Iris pigment epithelial cell (primary cell): Measurements from ENCODE around the gene BACH1.
"Not testable (repeated sequence)": the region's sequence is repeated elsewhere in the genome, so short reads cannot be mapped to it uniquely, and the experiment has no call there.

Experiments
- DNase-seq: peaks from one replicate; pipeline ENCODE4 v3.0.0-alpha.2; 2011; ENCODE audit warnings: low read depth

The BACH1 gene

DNA sequence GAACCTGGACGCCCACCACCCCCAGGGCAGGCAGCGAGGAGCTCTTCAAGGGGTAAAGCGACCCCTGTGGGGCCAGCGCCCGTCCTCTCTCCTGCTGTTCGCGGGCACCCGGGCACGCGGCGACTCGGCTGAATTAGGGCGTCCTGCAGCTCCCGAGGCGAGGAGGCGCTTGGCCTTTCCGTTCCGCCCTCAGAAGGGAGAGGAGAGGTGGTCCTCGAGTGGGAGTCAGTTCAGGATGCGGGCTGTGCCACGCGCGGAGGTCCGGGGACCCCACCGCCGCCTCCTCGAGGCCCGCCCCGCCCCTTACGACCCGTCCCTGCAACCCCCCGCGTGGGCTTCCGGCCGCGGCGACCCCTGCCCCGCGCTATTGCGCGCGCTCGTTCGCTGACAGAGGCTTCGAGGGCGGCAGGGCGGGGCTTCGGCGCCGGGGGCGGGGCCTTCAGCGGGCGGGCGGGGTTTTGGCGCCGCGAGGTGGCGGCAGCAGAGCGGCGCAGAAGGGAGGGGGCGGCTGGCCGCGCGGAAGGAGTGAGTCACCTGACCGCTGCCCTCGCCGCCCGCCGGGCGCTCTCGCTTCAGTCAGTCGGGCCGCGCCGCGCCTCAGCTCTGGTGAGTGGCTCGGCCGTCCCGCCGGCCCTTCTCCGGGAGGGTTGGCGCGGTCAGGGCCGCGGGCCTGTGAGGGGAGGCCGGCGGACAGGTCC is at the start of gene BACH1:
Gene BACH1, plus strand, starts transcription at position 575 of the 698 bp plus-strand sequence. CDS start 22,359 bp downstream, outside the sequence.
- peak; percentile 93 for DNase-seq

DNA sequence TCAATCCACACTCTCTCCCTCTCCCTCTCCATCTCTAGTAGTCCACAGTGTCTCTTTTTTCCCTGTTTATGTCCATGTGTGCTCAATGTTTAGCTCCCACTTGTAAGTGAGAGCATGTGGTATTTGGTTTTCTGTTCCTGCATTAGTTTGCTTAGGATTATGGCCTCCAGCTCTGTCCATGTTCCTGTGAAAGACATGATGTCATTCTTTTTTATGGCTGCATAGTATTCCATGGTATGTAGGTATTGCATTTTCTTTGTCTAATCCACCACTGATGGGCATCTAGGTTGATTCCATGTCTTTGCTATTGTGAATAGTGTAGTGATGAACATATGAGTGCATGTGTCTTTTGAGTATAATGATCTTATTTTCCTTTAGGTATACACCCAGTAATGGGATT is 49.4 kb upstream of the BACH1 start:
- DNase-seq, result not testable (repeated sequence)

GRCh38 chr21:29250636-29251035 is 48.1 kb upstream of the BACH1 start:
- DNase-seq, result no peak

DNA sequence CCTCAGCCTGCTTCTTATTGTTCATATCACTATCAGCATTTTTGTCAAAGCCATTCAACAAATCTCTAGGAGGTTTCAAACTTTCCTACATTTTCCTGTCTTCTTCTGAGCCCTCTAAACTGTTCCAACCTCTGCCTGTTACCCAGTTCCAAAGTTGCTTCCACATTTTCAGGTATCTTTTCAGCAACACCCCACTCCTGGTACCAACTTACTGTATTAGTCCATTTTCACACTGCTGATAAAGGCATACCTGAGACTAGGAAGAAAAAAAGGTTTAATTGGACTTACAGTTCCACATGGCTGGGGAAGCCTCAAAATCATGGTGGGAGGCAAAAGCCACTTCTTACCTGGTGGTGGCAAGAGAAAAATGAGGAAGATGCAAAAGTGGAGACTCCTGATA is 44.9 kb upstream of the BACH1 start:
- DNase-seq, result not testable (repeated sequence)

GRCh38 chr21:29254550-29254949 is 44.2 kb upstream of the BACH1 start:
- DNase-seq, result no peak

DNA sequence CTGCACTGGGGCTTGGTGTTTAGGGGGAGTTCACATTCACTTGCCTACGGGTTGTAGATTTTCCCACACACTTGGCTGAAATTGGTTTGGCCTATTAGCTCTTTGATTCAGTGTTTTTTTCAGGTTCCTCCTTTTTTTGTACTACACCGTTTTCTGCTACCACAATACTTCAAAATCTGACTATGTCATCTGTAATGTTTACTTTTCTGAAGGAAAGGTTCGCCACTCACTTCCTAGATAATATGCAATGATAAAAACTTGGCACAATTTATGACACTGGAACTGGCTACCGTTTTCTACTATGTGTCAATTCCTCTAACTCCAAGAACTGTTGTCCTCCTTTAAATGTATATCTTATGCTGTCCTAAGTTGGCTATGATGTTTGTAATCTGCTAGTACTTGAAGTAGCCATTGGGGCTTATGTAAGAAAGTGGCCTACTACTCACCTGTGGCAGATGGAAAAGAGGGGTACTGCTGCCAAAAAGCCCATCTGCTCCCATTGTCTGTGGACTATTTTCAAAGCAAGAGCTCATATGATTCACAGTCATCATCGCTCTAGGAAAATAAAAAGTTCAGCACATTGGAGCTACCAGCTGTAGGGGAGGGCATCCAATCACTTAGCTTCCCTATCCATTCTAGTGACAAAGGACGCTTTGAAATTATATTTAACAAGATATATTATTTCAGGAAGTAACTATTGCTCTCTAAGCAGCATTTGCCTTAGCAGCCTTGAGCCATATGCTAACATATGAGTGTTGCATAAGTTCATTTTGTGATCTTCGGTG is 42.4 kb upstream of the BACH1 start:
- no peak for DNase-seq

DNA sequence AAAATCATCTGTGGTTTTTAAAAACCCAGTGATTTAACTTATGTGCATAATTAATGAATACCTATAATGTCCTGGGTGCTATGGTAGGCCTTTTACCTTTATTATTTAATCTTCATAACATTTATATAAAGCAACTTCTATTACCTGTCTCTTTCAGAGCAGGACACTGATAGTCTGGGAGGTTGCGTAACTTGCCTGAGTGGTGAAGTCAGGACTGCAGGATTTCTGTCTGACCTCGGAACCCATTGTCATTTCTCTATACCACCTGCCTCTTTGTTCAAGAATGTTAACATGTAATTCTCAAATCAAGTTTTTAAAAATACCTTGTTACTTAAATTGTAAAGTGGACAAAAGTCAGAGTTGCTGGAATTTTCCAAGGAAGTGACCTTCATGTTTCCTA is 41.0 kb upstream of the BACH1 start:
- no peak for DNase-seq

GRCh38 chr21:29258626-29259338 is 39.9 kb upstream of the BACH1 start:
- DNase-seq, result peak; percentile 88

DNA sequence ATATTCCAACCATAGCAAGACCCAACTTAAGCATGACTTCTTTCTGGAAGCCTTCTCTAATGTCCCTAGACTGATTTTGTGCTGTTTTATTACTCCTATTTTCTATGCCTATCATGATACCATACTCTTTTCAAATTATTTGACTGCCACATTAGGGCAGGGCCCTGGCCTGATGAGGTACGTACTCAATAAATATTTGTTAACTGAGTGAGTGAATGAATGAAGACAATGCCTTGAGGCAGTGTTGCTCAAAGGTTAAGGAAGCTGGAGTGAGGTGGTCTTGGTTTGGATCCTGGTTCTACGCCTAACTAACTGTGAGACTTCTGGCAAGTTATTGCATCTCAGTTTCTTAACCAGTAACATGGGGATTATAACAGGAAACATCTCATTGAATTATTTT is 38.3 kb upstream of the BACH1 start:
- no peak for DNase-seq

DNA sequence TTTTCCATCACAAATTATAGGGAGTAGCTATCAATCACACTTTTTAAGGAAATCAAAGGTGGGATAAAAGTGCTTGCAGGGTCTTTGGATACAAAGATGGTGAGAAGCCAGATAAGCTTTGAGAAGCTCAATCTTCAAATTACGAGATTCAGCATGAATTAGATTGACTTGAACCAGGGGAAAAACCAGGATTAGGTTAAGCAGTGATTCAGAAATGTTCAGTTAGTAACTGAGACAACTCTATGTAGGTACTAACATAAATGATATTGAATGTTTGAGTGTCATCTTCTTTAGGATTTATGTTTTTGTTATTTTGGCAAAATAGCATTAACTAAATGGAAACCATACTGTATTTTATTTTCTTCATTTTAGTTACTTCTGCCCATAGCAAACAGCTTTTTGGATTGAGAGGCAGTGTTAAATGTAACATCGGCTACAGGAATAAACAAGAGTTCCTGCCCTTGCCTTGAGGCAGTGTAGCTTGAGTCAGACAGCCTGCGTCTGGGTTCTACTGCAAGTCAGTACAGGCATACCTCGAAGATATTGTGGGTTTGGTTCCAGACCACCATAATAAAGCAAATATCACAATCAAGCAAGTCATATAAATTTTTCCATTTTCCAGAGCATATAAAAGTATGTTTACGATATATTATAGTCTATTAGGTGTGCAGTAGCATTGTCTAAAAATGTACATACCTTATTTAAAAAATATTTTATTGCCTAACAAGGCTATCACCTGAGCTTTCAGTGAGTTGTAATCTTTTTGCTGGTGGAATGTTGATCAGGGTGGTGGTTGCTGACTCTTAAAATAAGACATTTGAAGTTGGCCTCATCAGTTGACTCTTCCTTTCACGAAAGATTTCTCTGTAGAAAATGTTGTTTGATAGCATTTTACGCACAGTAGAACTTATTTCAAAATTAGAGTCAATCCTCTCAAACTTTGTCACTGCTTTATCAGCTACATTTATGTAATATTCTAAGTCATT is 36.9 kb upstream of the BACH1 start:
- peak; percentile 56 for DNase-seq

DNA sequence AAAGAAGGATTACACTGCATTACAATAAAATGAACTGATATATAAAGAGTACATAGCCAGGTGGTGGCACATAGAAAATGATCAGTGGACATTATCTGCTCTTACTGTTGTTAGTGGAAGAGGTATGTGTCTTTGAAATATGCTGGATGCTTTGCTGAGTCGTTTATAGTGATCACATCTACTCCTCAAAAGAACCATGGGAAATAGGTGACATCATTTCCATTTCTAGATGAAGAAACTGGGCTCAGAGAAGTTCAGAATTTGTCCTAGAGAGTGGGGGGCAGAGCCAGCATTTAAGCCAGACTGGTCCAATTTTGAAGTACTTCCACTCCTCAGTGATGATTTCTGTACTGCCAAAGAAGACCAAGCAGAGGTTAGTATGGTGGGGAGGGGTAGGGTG is 34.0 kb upstream of the BACH1 start:
- DNase-seq, result no peak

DNA sequence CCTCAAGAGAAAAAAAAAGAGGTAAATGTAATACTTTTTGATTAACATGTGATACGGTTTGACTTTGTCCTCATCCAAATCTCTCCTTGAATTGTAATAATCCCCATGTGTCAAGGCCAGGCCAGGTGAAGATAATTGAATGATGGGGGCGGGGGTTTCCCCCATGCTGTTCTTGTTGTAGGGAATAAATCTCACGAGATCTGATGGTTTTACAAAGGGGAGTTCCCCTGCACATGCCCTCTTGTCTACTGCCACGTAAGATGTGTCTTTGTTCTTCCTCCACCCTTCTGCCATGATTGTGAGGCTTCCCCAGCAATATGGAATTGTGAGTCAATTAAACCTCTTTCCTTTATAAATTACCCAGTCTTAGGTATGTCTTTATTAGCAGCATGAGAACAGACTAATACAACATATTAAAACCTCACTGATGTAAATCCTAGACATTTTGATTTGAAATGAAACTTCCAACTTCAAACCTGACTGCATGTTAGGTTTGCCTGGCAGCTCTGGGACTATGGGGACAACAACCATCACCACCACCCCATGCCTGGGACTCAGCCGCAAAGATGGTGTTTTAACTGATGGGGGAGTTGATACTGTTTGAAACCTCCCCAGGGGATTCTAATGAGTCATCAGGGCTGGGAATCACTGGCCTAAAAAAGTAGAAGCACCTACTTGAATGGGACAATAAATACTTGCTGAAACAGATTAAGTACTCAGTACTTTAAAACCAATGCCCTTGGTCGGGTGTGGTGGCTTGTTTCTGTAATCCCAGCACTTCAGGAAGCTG is 32.8 kb upstream of the BACH1 start:
- DNase-seq, result no peak

DNA sequence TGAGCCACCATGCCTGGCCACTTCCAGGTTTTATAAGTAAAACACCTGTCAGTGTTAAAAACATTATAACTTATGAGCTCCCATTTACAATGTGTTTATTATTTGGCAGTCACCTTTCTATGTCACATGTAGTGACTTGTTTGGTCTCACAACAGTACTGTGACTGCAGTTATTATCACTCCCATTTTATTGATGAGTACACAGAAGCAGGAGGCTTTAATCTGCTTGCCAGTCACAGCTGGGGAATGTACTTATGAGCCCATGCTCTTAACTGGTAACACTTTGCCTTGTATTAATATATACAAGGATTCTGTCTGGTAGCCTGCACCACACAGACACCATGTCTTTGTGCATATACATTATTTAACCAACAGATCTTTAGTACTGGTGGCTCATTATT is 31.1 kb upstream of the BACH1 start:
- DNase-seq, result no peak

DNA sequence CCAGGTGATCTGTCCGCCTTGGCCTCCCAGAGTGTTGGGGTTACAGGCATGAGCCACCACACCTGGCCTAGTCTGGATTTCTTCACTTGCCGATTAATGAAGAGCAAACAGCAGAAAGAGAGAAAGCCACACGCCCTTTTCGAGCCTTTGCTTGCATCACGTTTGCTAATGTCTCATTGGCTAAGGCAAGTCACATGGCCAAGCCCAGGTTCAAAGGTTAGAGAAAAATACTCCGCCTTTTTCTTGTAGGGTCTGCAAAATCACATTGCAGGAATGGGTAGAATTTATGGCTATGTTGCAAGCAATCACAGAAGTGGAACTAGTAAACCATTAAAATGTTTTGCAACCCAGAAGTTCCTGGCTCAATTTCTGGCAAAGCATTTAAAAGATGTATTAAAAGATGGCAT is 26.8 kb upstream of the BACH1 start:
- DNase-seq, result no peak

GRCh38 chr21:29277442-29277841 is 21.3 kb upstream of the BACH1 start:
- DNase-seq, result no peak

DNA sequence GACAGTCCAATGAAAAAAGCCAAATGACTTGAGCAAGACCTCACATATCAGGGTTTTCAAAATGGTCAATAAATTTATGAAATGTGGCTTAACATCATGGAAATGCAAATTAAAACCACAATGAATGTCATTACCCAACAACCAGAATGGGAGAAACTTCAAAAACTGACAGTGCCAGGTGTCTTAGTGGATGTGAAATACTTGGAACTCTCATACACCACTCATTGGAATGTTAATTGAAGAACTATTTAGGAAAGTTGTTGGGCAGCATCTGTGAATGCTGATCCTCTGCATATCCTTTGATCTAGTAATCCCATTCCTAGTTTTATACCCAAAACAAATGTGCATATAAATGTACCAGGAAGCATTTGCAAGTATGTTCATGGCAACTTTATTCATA is 19.2 kb upstream of the BACH1 start:
- DNase-seq, result no peak

DNA sequence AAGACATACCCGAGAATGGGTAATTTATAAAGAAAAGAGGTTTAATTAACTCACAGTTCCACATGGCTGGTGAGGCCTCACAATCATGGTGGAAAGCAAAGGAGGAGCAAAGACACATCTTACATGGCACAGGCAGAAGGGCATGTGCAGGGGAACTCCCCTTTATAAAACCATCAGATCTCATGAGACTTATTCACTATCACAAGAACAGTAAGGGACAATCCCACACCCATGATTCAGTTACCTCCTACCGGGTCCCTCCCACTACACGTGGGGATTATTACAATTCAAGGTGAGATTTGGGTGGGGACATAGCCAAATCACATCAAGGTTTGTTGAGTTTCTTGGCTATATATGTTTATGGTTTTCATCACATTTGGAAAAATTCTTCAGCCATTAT is 16.9 kb upstream of the BACH1 start:
- DNase-seq, result not testable (repeated sequence)

DNA sequence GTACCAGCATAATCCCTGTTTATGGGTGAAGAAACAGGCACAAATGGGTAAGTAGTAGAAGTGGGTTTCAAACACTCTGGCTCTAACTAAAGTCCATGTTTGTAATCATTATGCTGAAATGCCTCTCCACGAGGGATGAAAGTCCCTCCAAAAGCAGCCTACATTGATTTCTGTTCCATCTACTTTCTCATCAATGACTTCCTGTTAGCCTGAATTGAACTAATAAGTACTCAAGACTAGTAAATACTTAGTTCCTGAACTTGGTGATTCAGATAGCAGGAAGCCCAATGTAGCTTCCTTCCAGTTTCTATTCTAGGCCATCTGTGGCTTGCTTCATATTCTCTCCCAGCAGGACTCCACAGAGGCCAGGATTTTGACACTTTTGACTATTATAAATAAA is 11.3 kb upstream of the BACH1 start:
- peak; percentile 81 for DNase-seq

DNA sequence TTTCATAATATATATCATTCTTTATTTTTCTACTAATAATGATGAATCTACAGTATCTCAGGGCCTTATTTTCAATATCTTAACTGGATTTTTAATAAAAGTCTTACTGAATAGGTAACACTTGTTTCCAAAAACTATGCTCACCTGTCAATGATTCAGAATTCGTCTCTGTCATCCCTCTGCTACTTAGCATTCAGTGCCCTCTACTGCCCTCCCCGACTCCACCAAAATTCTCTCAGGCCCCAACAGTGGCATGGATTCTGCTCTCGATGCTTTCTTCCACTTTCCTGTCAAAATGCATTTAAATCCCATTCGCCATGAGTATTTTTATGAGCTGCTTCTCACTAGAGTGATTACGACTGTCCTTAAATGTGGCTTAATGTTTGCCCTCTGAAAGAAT is 10.5 kb upstream of the BACH1 start:
- DNase-seq, result no peak

- no peak for DNase-seq
Measured at GRCh38 chr21:29289317-29289716, 9.4 kb upstream of the BACH1 start.

DNA sequence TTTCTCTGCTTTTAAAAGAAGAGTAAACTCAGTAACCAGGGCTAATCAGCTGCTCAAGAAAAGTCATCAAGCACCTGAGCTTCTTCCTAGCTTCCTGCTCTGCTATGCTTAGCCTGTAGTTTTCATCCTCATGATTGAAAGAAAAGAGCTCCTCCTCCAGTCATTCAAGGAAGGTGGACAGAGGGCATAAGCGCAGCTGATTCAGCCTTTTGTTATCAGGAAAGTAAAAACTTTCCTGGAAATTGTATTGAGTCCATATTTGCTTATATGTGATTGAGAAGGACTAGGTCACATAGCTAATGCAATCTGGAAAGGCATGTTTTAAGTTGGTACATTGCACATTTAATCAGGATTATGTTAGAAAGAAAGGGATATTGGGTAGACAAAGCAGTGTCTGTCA is 8.5 kb upstream of the BACH1 start:
- no peak for DNase-seq
